HCT116 (cell line): Measurements from ENCODE around the gene FTO.

Experiments
- POLR2AphosphoS5 ChIP-seq: IDR thresholded peaks from 2 replicates; pipeline ENCODE4 v1.6.1; 2011; ENCODE audit warnings: mild to moderate bottlenecking, low read depth, low read length, moderate library complexity
- YY1 ChIP-seq: IDR thresholded peaks from 2 replicates; pipeline ENCODE4 v1.6.1; 2011; ENCODE audit warnings: low read length, low read depth, moderate library complexity, mild to moderate bottlenecking; ENCODE audit not compliant: insufficient replicate concordance; ENCODE audit errors: extremely low read depth
- TF ChIP-seq, protein P1 (sequence below): IDR thresholded peaks from 2 replicates; pipeline ENCODE4 v1.6.1; 2012; ENCODE audit warnings: low read depth
- TF ChIP-seq, protein P2 (sequence below), 3 experiments: fragments of 200-600 bp in 1 of 3; sonication (generic) in 1 of 3; IDR thresholded peaks in 2 of 3; conservative IDR thresholded peaks in 1 of 3; 2 replicates each; pipeline ENCODE4 v1.5.1; 2012 to 2017; ENCODE audit warnings: low read depth in 2 of 3, low read length in 2 of 3, antibody characterized with exemption in 1 of 3, borderline replicate concordance in 1 of 3, control low read depth in 1 of 3, mild to moderate bottlenecking in 1 of 3, mixed read lengths in 1 of 3, mixed run types in 1 of 3, moderate library complexity in 1 of 3; ENCODE audit not compliant: insufficient read depth in 1 of 3

DNA sequence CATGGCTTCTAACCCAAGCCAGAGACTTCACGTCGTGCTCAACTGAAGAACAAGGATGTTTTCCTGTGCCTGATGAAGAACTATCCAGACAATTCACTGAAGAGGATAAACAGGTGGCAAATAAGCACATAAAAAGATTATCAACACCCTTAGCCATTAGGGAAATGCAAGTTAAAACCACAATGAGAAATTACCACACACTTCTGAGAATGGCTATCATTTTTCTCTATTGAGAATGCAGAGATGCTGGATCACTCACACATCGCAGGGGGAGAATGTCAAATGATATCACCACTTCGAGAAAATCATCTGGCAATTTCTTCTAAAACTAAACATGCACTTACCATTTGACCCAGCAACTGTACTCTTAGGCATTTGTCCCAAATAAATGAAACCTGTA is 419.8 kb downstream of the FTO start:
- TF ChIP-seq, protein P1, sequence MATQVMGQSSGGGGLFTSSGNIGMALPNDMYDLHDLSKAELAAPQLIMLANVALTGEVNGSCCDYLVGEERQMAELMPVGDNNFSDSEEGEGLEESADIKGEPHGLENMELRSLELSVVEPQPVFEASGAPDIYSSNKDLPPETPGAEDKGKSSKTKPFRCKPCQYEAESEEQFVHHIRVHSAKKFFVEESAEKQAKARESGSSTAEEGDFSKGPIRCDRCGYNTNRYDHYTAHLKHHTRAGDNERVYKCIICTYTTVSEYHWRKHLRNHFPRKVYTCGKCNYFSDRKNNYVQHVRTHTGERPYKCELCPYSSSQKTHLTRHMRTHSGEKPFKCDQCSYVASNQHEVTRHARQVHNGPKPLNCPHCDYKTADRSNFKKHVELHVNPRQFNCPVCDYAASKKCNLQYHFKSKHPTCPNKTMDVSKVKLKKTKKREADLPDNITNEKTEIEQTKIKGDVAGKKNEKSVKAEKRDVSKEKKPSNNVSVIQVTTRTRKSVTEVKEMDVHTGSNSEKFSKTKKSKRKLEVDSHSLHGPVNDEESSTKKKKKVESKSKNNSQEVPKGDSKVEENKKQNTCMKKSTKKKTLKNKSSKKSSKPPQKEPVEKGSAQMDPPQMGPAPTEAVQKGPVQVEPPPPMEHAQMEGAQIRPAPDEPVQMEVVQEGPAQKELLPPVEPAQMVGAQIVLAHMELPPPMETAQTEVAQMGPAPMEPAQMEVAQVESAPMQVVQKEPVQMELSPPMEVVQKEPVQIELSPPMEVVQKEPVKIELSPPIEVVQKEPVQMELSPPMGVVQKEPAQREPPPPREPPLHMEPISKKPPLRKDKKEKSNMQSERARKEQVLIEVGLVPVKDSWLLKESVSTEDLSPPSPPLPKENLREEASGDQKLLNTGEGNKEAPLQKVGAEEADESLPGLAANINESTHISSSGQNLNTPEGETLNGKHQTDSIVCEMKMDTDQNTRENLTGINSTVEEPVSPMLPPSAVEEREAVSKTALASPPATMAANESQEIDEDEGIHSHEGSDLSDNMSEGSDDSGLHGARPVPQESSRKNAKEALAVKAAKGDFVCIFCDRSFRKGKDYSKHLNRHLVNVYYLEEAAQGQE = no peak
- TF ChIP-seq POLR2AphosphoS5 (no peak), YY1 (no peak)
- TF ChIP-seq, protein P2, sequence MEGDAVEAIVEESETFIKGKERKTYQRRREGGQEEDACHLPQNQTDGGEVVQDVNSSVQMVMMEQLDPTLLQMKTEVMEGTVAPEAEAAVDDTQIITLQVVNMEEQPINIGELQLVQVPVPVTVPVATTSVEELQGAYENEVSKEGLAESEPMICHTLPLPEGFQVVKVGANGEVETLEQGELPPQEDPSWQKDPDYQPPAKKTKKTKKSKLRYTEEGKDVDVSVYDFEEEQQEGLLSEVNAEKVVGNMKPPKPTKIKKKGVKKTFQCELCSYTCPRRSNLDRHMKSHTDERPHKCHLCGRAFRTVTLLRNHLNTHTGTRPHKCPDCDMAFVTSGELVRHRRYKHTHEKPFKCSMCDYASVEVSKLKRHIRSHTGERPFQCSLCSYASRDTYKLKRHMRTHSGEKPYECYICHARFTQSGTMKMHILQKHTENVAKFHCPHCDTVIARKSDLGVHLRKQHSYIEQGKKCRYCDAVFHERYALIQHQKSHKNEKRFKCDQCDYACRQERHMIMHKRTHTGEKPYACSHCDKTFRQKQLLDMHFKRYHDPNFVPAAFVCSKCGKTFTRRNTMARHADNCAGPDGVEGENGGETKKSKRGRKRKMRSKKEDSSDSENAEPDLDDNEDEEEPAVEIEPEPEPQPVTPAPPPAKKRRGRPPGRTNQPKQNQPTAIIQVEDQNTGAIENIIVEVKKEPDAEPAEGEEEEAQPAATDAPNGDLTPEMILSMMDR (IDR thresholded peaks at IDR 0.05 in 2 of 3, conservative IDR thresholded peaks at IDR 0.05 in 1 of 3; ENCODE audit: borderline replicate concordance in 1 of 3, insufficient read depth in 1 of 3, low read depth in 2 of 3, low read length in 2 of 3) = no peak
